IPS-20b (cell line): Measurements from ENCODE around the gene RASSF1.
"Not testable (repeated sequence)": the region's sequence is repeated elsewhere in the genome, so short reads cannot be mapped to it uniquely, and the experiment has no call there.

Experiments
- H3K27ac ChIP-seq: one replicate; pipeline ENCODE4 v1.5.1; 2013; ENCODE audit warnings: low read length
- H3K27me3 ChIP-seq: 2 replicates; pipeline ENCODE4 v1.6.1; 2013; ENCODE audit warnings: mild to moderate bottlenecking, low read length, inconsistent platforms; ENCODE audit not compliant: insufficient read depth
- H3K36me3 ChIP-seq: 2 replicates; pipeline ENCODE4 v1.6.1; 2013; ENCODE audit warnings: low read depth, mild to moderate bottlenecking, inconsistent platforms, low read length, moderate library complexity; ENCODE audit not compliant: insufficient read depth
- H3K4me1 ChIP-seq: 2 replicates; pipeline ENCODE4 v1.6.1; 2013; ENCODE audit warnings: mild to moderate bottlenecking, control low read depth, inconsistent platforms, low read length, moderate library complexity; ENCODE audit not compliant: insufficient read depth
- H3K4me3 ChIP-seq: 2 replicates; pipeline ENCODE4 v1.5.1; 2013; ENCODE audit warnings: mild to moderate bottlenecking, low read length, inconsistent platforms
- H3K9ac ChIP-seq: 2 replicates; pipeline ENCODE4 v1.6.1; 2013; ENCODE audit warnings: low read depth, mild to moderate bottlenecking, inconsistent platforms, low read length, moderate library complexity
- H3K9me3 ChIP-seq: 2 replicates; pipeline ENCODE4 v1.6.1; 2013; ENCODE audit warnings: mild to moderate bottlenecking, low read depth, low read length, inconsistent platforms; ENCODE audit not compliant: insufficient read depth

Gene RASSF1

DNA sequence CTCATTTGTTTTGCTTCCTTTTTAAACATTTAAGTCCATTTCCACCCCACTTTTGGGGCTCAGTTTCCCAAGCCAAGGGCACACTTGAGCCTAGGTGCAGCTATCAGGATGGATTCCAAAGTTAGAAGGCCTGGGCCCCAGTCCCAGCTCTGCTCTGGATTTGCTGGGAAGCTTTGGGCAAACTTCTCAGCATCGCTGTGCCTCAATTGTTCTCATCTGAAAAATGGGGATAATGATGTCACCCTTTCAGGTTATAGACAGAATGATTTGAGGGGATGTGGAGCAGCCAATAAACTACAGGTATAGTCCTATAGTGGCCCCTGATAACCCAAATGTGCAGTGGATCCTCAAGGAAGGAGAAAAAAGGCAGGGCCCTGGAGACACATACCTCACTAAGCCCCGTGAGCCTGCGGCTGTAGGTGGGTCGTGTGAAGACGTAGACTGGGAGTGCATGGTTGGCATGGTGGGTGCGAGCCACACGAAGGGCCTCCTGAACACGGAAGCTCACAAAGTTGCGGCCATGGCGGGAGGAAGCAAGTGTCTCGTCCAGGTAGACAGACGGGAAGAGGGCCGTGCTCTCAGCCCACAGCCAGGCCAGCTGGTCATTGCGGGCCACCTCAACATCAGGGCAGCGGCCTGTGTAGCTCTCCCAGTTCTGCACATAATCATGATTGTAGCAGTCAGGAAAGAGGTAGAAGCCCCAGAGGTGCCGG is 21.3 kb downstream of the RASSF1 start:
- Histone ChIP-seq H3K4me3 (peak overlapping the region; percentile 100; the same call in 1 of the 2 replicates), H3K27ac (no peak overlapping the region), H3K36me3 (peaks cover 48% of the 10 kb centered on the region), H3K4me1 (peaks cover 6% of the 10 kb centered on the region), H3K9ac (no peak overlapping the region), H3K9me3 (no peaks in the 10 kb centered on the region), H3K27me3 (no peaks in the 10 kb centered on the region)

- Histone ChIP-seq H3K27ac (no peak overlapping the region), H3K9ac (no peak overlapping the region), H3K4me3 (no peak overlapping the region), H3K9me3 (no peaks in the 10 kb centered on the region), H3K36me3 (peaks cover 45% of the 10 kb centered on the region), H3K27me3 (no peaks in the 10 kb centered on the region), H3K4me1 (peaks cover 5% of the 10 kb centered on the region)
Measured at GRCh38 chr3:50318615-50319014, 22.0 kb downstream of the RASSF1 start.

- Histone ChIP-seq H3K36me3 (peaks cover 45% of the 10 kb centered on the region), H3K9ac (no peak overlapping the region), H3K27ac (no peak overlapping the region), H3K9me3 (no peaks in the 10 kb centered on the region), H3K4me3 (no peak overlapping the region), H3K27me3 (no peaks in the 10 kb centered on the region), H3K4me1 (peaks cover 4% of the 10 kb centered on the region)
Measured at GRCh38 chr3:50318163-50318562, 22.5 kb downstream of the RASSF1 start.

- peaks cover 45% of the 10 kb centered on the region for H3K36me3 ChIP-seq
- no peak overlapping the region for H3K4me3 ChIP-seq
- H3K27ac ChIP-seq, result no peak overlapping the region
- H3K27me3 ChIP-seq, result no peaks in the 10 kb centered on the region
- no peaks in the 10 kb centered on the region for H3K9me3 ChIP-seq
- H3K4me1 ChIP-seq, result no peaks in the 10 kb centered on the region; the same call in 1 of the 2 replicates
- H3K9ac ChIP-seq, result no peak overlapping the region
Measured at GRCh38 chr3:50317300-50317699, 23.3 kb downstream of the RASSF1 start.

DNA sequence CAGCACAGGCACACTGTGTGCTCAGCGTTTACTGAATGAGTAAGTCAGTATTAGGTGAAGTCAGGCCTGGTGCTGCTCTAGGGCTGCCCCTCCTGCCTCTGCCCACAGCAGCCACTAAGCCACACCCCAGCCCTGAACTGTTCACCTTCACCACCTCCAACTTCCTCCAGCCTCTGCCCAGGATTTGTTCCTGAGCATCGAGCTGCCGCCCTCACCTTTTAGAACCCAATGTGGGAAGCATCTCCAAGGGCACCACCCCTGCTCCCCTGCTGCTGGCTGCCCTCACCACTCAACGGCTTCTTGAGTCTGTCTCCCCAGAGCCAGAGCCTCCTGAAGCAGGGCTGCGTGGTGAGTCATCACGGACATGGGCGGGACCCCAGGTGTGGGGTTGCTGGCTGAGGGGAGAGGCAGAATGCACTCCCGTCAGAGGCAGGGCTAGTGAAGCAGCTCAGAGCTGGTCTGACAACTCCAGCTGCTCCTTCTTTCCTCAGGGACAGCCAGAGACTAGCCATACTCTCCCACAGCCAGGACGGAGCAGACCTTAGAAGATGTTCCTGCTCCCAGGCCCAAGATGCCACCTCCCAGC is 23.9 kb downstream of the RASSF1 start:
- no peak overlapping the region for H3K4me3 ChIP-seq
- H3K9me3 ChIP-seq, result no peaks in the 10 kb centered on the region
- peaks cover 45% of the 10 kb centered on the region for H3K36me3 ChIP-seq
- H3K27me3 ChIP-seq, result no peaks in the 10 kb centered on the region
- no peaks in the 10 kb centered on the region; the same call in 1 of the 2 replicates for H3K4me1 ChIP-seq
- H3K9ac ChIP-seq, result no peak overlapping the region
- H3K27ac ChIP-seq, result no peak overlapping the region

DNA sequence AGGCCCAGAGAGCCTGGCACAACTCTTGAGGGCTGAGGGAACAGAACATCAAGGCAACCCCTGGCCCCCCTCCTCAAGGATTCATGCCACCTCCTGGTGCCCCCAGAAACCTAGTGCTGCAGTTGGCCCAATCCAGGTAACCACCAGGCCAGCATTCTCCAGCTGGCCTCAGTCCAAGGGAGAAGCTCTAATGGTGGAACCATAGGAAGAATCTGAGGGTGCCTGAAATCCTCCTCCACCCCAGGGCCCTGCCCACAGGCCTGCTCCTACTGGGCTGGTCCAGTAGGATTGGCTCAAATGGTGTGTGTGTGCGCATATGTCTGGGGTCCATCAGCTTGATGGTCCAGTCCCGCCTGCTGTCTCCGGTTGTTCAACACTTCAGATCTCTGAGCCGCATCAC is 25.8 kb downstream of the RASSF1 start:
- no peak overlapping the region for H3K4me3 ChIP-seq
- H3K9ac ChIP-seq, result no peak overlapping the region
- H3K36me3 ChIP-seq, result peaks cover 42% of the 10 kb centered on the region
- H3K27ac ChIP-seq, result no peak overlapping the region
- H3K9me3 ChIP-seq, result peaks cover 4% of the 10 kb centered on the region; the same call in 1 of the 2 replicates
- no peaks in the 10 kb centered on the region for H3K27me3 ChIP-seq
- no peaks in the 10 kb centered on the region; the same call in 1 of the 2 replicates for H3K4me1 ChIP-seq

DNA sequence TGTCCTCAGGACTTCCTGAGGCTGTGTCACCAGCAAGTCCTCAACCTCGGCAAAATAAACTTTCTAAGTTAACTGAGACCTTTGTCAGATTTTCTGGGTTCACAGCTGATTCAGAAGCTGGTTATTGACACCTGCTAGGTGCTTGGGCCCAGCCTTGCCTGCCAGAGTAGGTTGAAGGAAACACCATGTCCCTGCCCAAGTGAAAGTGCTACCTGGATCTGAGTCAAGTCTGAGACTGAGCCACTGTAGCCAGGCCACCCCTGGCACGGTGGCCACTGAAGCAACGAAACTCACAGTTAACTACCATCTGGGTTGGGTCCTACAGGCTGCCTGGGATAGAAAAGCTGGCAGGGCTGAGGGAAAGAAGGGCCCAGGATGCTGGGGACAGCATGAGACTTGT is 26.3 kb downstream of the RASSF1 start:
- Histone ChIP-seq H3K27ac (no peak overlapping the region), H3K27me3 (no peaks in the 10 kb centered on the region)

DNA sequence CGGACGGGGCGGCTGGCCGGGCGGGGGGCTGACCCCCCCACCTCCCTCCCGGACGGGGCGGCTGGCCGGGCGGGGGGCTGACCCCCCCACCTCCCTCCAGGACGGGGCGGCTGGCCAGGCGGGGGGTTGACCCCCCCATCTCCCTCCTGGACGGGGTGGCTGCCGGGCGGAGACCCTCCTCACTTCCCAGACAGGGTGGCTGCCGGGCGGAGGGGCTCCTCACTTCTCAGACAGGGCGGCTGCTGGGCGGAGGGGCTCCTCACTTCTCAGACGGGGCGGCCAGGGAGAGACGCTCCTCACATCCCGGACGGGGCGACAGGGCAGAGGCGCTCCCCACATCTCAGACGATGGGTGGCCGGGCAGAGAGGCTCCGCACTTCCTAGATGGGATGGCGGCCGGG is 28.6 kb downstream of the RASSF1 start:
- not testable (repeated sequence) for H3K27ac ChIP-seq, H3K4me3 ChIP-seq, H3K27me3 ChIP-seq, H3K4me1 ChIP-seq, H3K9ac ChIP-seq
- H3K9me3 ChIP-seq, result peaks cover 19% of the 10 kb centered on the region; the same call in 1 of the 2 replicates
- peaks cover 15% of the 10 kb centered on the region for H3K36me3 ChIP-seq

More for the DNA sequence above, 26.3 kb downstream of the RASSF1 start:
- H3K4me1 ChIP-seq, result no peaks in the 10 kb centered on the region; the same call in 1 of the 2 replicates
- H3K9me3 ChIP-seq, result peaks cover 8% of the 10 kb centered on the region; the same call in 1 of the 2 replicates
- H3K4me3 ChIP-seq, result no peak overlapping the region
- no peak overlapping the region for H3K9ac ChIP-seq
- H3K36me3 ChIP-seq, result peaks cover 38% of the 10 kb centered on the region

- Histone ChIP-seq H3K4me3 (no peak overlapping the region), H3K9me3 (peaks cover 21% of the 10 kb centered on the region), H3K27me3 (peaks cover 4% of the 10 kb centered on the region; the same call in 1 of the 2 replicates), H3K27ac (no peak overlapping the region), H3K9ac (no peak overlapping the region), H3K36me3 (no peaks in the 10 kb centered on the region), H3K4me1 (peaks cover 9% of the 10 kb centered on the region)
Measured at GRCh38 chr3:50304601-50305000, 36.0 kb downstream of the RASSF1 start.

GRCh38 chr3:50303013-50303815 is 37.4 kb downstream of the RASSF1 start, which contains the start of gene HYAL1:
Gene HYAL1 (minus strand): TSS chr3:50303574. CDS start chr3:50302956, 618 bp downstream.
- H3K4me3 ChIP-seq, result peak within 1 kb of the TSS; percentile 12; the same call in 1 of the 2 replicates
- H3K27ac ChIP-seq, result no peak within 1 kb of the TSS
- H3K9ac ChIP-seq, result peak within 1 kb of the TSS; percentile 38; the same call in 1 of the 2 replicates
- H3K36me3 ChIP-seq, result no peaks in the 10 kb centered on the region
- peaks cover 4% of the 10 kb centered on the region; the same call in 1 of the 2 replicates for H3K27me3 ChIP-seq
- H3K9me3 ChIP-seq, result peaks cover 14% of the 10 kb centered on the region
- peaks cover 9% of the 10 kb centered on the region for H3K4me1 ChIP-seq
